IMR-90 (cell line): Measurements from ENCODE around the gene HHLA2.

Source experiments
- BHLHE40 ChIP-seq: fragments of 150-350 bp; IDR thresholded peaks from 2 replicates; pipeline ENCODE4 v1.6.1; 2016; ENCODE audit warnings: mild to moderate bottlenecking, low read depth, low read length
- CEBPB ChIP-seq: IDR thresholded peaks from 2 replicates; pipeline ENCODE4 v1.6.1; 2012; ENCODE audit warnings: low read depth, low read length, improper control_type of control experiment
- CTCF ChIP-seq: conservative IDR thresholded peaks from 2 replicates; pipeline ENCODE4 v1.5.1; 2012; ENCODE audit warnings: mild to moderate bottlenecking, low read depth, low read length, improper control_type of control experiment
- FOS ChIP-seq: fragments of 150-350 bp; IDR thresholded peaks from 2 replicates; pipeline ENCODE4 v1.6.1; 2016; ENCODE audit warnings: low read depth, low read length
- POLR2A ChIP-seq: IDR thresholded peaks from 2 replicates; pipeline ENCODE4 v1.6.1; 2012; ENCODE audit warnings: mild to moderate bottlenecking, low read depth, low read length
- RAD21 ChIP-seq: IDR thresholded peaks from 2 replicates; pipeline ENCODE4 v1.6.1; 2012; ENCODE audit warnings: low read length, improper control_type of control experiment
- RFX5 ChIP-seq: IDR thresholded peaks from 2 replicates; pipeline ENCODE4 v1.8.0; 2012; ENCODE audit warnings: low read depth, mild to moderate bottlenecking, low read length, moderate library complexity
- SMC3 ChIP-seq: fragments of 150-350 bp; IDR thresholded peaks from 2 replicates; pipeline ENCODE4 v1.6.1; 2016; ENCODE audit warnings: low read depth, mild to moderate bottlenecking, antibody characterized with exemption, low read length, moderate library complexity
- USF2 ChIP-seq: fragments of 150-350 bp; IDR thresholded peaks from 2 replicates; pipeline ENCODE4 v1.6.1; 2017; ENCODE audit warnings: mild to moderate bottlenecking, antibody characterized with exemption, low read length, low read depth
- TF ChIP-seq, protein P1 (sequence below): fragments of 150-350 bp; IDR thresholded peaks from 2 replicates; pipeline ENCODE4 v1.6.1; 2016; ENCODE audit warnings: low read depth, mild to moderate bottlenecking, low read length, moderate library complexity, borderline replicate concordance

GRCh38 chr3:108376026-108376425 is 79.7 kb downstream of the HHLA2 start:
- TF ChIP-seq CTCF = no peak
- TF ChIP-seq CEBPB = no peak
- TF ChIP-seq RAD21 = no peak
- TF ChIP-seq, protein P1, sequence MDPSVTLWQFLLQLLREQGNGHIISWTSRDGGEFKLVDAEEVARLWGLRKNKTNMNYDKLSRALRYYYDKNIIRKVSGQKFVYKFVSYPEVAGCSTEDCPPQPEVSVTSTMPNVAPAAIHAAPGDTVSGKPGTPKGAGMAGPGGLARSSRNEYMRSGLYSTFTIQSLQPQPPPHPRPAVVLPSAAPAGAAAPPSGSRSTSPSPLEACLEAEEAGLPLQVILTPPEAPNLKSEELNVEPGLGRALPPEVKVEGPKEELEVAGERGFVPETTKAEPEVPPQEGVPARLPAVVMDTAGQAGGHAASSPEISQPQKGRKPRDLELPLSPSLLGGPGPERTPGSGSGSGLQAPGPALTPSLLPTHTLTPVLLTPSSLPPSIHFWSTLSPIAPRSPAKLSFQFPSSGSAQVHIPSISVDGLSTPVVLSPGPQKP = no peak
- TF ChIP-seq SMC3 = no peak
- no peak for TF ChIP-seq POLR2A
- no peak for TF ChIP-seq BHLHE40
- TF ChIP-seq FOS = no peak
- TF ChIP-seq RFX5 = no peak
- TF ChIP-seq USF2 = no peak
